SH-SY5Y (cell line): Measurements from ENCODE around the gene CFAP53.

Experiments used
- GATA2 ChIP-seq: IDR thresholded peaks from 2 replicates; pipeline ENCODE4 v1.6.1; 2011; ENCODE audit warnings: mild to moderate bottlenecking, low read depth, low read length
- GATA3 ChIP-seq: IDR thresholded peaks from 2 replicates; pipeline ENCODE4 v1.6.1; 2011; ENCODE audit warnings: low read depth, mild to moderate bottlenecking, low read length, moderate library complexity

DNA sequence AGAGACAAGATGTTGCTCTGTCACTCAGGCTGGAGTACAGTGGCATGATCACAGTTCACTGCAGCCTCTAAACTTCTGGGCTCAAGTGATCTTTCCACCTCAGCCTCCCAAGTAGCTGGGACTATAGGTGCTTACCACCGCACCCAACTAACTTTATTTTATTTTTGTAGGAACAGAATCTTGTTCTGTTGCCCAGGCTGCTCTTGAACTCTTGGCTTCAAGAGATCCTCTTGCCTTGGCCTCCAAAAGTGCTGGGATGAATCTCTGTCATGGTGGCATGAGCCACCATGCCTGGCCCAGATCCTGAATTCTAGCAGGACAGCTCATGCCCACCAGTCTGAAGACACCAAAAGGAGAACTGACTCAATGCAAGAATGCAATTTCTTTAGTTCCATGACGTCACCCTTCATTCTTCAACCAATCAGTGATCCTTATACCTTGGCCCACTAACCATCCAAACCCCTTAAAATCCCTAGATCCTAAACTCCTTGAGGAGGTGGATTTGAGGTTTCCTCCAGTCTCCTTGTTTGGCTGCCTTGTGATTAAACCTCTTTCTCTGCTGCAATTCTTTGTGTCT is 46.8 kb upstream of the CFAP53 start:
- no peak for TF ChIP-seq GATA2
- no peak for TF ChIP-seq GATA3
